H1 (cell line): ENCODE measurements around the gene NLK. TPM values are rescaled to one million over a fixed set of nuclear protein-coding genes. Genes with fewer than 3 reads are reported as not detected.

Experiments
- CBX5 ChIP-seq: fragments of 300-800, 300-1000 bp; sonication (generic); IDR thresholded peaks from 2 replicates; pipeline ENCODE4 v1.7.1; 2016; ENCODE audit warnings: antibody characterized with exemption, low read length, low read depth
- CTBP2 ChIP-seq: IDR thresholded peaks from 2 replicates; pipeline ENCODE4 v1.7.0; 2011; ENCODE audit warnings: borderline replicate concordance, mild to moderate bottlenecking, moderate library complexity, mixed read lengths, low read length; ENCODE audit not compliant: insufficient read depth, insufficient read length
- EGR1 ChIP-seq: IDR thresholded peaks from 2 replicates; pipeline ENCODE4 v1.6.1; 2011; ENCODE audit warnings: low read depth, low read length, borderline replicate concordance
- EZH2 ChIP-seq: fragments of 200-600 bp; sonication (generic); IDR thresholded peaks from 2 replicates; pipeline ENCODE4 v1.7.1; 2012; ENCODE audit warnings: low read depth, mild to moderate bottlenecking, moderate library complexity, low read length, inconsistent platforms; ENCODE audit not compliant: severe bottlenecking
- POLR2A ChIP-seq, 2 experiments: IDR thresholded peaks; 1 replicate in 1 of 2; 2 replicates in 1 of 2; pipeline ENCODE4 v1.6.1; 2011; ENCODE audit warnings: low read depth in 2 of 2, low read length in 2 of 2, mild to moderate bottlenecking in 2 of 2; ENCODE audit errors: control extremely low read depth in 1 of 2
- SP2 ChIP-seq: IDR thresholded peaks from 2 replicates; pipeline ENCODE4 v1.6.1; 2012; ENCODE audit warnings: mild to moderate bottlenecking, low read length, inconsistent platforms
- polyA plus RNA-seq, 7 experiments: library from polyadenylated mRNA; depleted of rRNA in 3 of 7; stranded (reverse) in 5 of 7; unstranded in 2 of 7; fragments of >200 nt in 5 of 7; fragments of 200-250 nt in 2 of 7; gene quantifications; 1 replicate in 5 of 7; 2 replicates in 1 of 7; 4 replicates in 1 of 7; pipeline versions ENCODE4 v1.2.1 to v1.2.3, GENCODE V29; 2011 to 2013; ENCODE audit warnings: missing spikeins in 2 of 7, mixed read lengths in 2 of 7
- total RNA-seq: library from RNA; stranded (reverse); fragmentation: NEBNext Ultra II Directional; extraction: Animal tissue kit (Norgen Biotek cat#: 25700); gene quantifications from 2 replicates; pipeline ENCODE4 v1.2.1, GENCODE V29; 2021
- TF ChIP-seq, protein P1 (sequence below): fragments of 300-600 bp; sonication (generic); IDR thresholded peaks from 2 replicates; pipeline ENCODE4 v1.7.1; 2012; ENCODE audit warnings: low read length, moderate library complexity, mild to moderate bottlenecking, inconsistent platforms; ENCODE audit not compliant: insufficient replicate concordance

Gene NLK
- total and polyA plus RNA-seq, 2 of the 8 experiments (the other 6 are each of a cell fraction or from before 2014, with no cell fraction given), result 30.8 to 49.9 TPM

DNA sequence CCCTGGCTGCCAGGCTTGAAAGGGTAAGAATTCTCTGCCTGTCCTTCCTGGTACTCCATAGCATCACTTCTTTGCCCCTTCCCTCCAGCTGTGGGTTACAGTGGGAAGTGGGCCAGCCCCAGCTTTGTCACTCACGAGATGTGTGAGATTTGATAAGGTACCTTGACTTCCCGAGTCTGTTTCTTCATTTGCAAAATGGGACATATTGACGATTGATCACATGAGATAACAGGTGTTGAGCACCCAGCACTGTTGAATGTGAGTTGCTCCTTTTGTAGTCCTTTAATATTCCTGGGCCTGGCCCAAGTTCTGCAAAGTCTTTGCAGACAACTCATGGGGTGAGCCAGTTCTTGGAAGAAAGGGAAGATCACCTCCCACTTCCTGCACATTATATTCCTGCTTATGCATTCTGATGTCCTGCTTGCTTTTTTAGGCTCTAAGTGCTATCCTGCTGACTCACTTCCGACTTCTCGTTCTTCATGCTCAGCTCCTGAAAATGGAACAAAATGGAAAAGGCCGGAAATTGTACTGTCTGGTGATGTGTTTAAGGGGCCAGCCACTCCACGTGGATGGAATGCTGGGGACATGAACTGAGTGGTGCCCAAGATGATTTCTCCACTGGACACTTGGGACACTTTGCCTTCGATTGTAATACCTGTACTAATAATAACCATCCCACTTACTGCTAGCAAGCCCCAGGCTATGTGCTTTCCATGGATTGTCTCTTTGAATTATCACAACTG, 8.3 kb upstream of the NLK start (continued):
- TF ChIP-seq EZH2 (no peak), CTBP2 (no peak), EGR1 (no peak), CBX5 (no peak), POLR2A (IDR thresholded peaks at IDR 0.05; ENCODE audit: control extremely low read depth in 1 of 2, low read depth in 2 of 2, low read length in 2 of 2) (no peak), SP2 (no peak)
- TF ChIP-seq, protein P1, sequence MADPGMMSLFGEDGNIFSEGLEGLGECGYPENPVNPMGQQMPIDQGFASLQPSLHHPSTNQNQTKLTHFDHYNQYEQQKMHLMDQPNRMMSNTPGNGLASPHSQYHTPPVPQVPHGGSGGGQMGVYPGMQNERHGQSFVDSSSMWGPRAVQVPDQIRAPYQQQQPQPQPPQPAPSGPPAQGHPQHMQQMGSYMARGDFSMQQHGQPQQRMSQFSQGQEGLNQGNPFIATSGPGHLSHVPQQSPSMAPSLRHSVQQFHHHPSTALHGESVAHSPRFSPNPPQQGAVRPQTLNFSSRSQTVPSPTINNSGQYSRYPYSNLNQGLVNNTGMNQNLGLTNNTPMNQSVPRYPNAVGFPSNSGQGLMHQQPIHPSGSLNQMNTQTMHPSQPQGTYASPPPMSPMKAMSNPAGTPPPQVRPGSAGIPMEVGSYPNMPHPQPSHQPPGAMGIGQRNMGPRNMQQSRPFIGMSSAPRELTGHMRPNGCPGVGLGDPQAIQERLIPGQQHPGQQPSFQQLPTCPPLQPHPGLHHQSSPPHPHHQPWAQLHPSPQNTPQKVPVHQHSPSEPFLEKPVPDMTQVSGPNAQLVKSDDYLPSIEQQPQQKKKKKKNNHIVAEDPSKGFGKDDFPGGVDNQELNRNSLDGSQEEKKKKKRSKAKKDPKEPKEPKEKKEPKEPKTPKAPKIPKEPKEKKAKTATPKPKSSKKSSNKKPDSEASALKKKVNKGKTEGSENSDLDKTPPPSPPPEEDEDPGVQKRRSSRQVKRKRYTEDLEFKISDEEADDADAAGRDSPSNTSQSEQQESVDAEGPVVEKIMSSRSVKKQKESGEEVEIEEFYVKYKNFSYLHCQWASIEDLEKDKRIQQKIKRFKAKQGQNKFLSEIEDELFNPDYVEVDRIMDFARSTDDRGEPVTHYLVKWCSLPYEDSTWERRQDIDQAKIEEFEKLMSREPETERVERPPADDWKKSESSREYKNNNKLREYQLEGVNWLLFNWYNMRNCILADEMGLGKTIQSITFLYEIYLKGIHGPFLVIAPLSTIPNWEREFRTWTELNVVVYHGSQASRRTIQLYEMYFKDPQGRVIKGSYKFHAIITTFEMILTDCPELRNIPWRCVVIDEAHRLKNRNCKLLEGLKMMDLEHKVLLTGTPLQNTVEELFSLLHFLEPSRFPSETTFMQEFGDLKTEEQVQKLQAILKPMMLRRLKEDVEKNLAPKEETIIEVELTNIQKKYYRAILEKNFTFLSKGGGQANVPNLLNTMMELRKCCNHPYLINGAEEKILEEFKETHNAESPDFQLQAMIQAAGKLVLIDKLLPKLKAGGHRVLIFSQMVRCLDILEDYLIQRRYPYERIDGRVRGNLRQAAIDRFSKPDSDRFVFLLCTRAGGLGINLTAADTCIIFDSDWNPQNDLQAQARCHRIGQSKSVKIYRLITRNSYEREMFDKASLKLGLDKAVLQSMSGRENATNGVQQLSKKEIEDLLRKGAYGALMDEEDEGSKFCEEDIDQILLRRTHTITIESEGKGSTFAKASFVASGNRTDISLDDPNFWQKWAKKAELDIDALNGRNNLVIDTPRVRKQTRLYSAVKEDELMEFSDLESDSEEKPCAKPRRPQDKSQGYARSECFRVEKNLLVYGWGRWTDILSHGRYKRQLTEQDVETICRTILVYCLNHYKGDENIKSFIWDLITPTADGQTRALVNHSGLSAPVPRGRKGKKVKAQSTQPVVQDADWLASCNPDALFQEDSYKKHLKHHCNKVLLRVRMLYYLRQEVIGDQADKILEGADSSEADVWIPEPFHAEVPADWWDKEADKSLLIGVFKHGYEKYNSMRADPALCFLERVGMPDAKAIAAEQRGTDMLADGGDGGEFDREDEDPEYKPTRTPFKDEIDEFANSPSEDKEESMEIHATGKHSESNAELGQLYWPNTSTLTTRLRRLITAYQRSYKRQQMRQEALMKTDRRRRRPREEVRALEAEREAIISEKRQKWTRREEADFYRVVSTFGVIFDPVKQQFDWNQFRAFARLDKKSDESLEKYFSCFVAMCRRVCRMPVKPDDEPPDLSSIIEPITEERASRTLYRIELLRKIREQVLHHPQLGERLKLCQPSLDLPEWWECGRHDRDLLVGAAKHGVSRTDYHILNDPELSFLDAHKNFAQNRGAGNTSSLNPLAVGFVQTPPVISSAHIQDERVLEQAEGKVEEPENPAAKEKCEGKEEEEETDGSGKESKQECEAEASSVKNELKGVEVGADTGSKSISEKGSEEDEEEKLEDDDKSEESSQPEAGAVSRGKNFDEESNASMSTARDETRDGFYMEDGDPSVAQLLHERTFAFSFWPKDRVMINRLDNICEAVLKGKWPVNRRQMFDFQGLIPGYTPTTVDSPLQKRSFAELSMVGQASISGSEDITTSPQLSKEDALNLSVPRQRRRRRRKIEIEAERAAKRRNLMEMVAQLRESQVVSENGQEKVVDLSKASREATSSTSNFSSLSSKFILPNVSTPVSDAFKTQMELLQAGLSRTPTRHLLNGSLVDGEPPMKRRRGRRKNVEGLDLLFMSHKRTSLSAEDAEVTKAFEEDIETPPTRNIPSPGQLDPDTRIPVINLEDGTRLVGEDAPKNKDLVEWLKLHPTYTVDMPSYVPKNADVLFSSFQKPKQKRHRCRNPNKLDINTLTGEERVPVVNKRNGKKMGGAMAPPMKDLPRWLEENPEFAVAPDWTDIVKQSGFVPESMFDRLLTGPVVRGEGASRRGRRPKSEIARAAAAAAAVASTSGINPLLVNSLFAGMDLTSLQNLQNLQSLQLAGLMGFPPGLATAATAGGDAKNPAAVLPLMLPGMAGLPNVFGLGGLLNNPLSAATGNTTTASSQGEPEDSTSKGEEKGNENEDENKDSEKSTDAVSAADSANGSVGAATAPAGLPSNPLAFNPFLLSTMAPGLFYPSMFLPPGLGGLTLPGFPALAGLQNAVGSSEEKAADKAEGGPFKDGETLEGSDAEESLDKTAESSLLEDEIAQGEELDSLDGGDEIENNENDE, result no peak
